ENCODE data around the gene PDK3.

PDK3 gene

DNA sequence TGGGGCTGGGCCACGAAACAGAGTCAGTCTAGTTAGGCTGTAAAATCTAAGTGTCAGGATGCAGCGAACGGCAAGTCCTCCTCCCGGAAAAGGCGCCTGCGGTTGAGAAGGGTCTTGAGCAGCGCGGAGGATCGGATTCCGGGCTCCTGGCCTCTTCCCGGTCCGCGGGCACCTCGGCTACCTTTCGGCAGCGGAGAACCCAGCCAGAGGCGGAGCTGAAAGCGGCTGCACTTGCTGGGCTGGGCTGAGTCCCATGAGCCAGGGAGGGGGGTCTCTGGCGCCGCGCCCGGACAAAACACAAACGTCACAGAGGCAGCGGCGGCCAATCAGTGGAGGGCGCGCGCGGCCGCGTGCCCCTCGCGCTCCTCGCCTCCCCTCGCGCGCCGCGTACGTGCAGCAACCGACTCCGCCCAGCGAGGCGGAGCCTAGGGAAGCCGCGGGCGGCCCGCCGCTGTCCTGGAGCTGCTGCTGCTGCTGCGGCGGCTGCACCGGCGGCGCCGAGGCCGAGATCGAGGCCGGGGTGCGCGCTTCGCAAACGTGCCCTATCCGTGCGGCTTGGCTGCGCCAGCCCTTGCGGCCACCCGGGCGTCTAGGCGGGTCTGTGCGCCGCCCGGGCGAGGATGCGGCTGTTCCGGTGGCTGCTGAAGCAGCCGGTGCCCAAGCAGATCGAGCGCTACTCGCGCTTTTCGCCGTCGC is at the start of gene PDK3:
Gene PDK3, plus strand, starts transcription at position 451 of the 696 bp plus-strand sequence. Its CDS starts 170 bp downstream, at position 621.
- DNase-seq: peak; percentile 93

DNA sequence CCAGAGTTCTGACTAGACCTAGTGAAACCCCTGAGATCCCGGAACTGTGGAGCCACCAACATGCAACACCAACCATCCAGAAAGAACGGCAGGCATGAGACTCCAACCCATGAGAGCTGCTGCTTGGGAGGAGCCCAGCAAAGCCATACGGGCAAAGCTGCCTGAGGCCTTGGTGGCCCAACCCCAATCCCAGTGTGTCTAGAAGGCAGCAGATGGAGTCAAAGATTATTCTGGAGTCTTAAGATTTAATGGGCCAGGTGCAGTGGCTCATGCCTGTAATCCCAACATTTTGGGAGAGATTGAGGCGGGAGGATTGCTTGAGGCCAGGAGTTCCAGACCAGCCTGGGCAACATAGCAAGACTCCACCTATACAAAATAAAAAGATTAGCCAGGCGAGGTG is 49.2 kb upstream of the PDK3 start:
- no peak for DNase-seq

DNA sequence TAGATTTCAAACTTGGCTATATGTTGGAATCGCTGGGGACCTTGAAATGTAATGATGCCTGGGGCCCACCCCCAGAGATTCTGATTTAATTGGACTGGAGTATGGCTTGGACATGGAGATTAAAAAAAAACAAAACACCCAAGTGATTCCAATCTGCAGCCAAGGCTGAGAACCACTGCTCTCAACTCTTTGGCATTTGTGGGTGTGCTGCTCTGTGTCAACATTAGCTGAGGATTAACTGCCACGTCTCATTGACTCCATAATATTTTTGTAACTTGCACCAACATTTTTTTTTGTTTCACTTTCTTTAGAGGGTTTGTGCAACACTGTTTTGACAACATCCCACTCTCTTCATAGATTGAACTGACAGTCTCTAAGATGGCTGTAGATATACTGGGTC is 41.1 kb upstream of the PDK3 start:
- no peak for DNase-seq

DNA sequence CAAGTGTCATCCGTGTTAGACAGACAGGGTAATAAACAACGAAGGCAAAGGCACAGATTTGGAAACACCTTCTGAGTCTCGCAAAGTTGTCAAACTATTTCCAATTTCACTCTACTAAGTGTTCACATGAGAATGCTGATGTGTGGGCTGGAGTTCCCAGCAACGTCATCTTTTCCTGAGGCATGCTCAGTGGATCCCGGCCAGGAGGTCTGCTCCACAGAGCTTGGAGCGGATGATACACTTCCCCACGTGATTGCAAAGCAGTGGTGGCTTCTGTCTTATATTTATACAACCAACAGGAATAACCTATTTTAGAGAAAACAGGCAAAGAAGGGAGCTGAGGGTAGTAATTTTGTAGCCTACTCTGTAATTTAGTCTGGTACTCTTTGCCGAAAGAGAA is 40.1 kb upstream of the PDK3 start:
- DNase-seq: peak; percentile 80

DNA sequence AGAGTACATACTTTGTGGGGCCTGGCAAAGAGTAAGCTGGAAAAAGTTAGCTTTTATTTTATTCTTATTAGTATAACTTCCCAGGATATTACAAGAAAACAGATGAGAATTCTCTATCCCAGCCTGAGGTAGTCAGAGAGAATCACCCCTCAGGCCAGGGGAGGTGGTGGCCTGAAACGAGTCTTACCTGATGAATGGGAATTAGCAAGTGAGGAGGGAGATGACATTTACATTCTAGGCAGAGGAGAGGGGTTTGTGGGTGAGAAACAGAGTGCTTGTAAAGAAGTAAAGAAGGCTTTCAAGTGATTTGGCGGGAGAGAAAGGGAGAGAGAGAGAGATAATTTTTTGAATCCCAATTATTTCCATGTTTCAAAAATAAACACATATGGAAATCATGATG is 39.3 kb upstream of the PDK3 start:
- no peak for DNase-seq

DNA sequence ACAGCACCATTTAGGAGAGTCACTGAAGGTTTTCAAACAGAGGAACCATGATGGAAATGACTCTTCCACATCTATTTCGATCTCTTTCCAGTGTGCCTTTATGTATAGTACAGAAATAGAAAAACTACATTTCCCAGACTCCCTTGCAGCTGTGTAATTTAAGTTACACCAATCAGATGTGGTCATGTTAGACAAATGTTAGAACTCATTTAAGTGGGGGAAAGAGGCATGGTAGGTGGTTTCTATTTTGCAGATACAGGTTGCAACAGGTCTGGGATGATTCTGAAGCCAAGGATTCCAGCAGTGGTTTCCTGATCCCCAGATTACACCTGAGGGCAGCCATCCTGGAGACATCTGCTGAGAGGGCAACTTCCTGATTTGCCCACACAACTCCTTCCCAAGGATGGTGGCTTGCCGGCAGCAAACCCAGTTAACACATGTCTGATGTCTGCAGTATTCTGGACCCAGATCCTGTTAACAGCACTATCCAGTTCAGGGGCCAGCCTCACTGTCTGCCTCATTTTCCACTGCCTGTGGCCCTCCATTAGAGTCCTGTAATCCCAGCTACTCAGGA is 38.7 kb upstream of the PDK3 start:
- no peak for DNase-seq

DNA sequence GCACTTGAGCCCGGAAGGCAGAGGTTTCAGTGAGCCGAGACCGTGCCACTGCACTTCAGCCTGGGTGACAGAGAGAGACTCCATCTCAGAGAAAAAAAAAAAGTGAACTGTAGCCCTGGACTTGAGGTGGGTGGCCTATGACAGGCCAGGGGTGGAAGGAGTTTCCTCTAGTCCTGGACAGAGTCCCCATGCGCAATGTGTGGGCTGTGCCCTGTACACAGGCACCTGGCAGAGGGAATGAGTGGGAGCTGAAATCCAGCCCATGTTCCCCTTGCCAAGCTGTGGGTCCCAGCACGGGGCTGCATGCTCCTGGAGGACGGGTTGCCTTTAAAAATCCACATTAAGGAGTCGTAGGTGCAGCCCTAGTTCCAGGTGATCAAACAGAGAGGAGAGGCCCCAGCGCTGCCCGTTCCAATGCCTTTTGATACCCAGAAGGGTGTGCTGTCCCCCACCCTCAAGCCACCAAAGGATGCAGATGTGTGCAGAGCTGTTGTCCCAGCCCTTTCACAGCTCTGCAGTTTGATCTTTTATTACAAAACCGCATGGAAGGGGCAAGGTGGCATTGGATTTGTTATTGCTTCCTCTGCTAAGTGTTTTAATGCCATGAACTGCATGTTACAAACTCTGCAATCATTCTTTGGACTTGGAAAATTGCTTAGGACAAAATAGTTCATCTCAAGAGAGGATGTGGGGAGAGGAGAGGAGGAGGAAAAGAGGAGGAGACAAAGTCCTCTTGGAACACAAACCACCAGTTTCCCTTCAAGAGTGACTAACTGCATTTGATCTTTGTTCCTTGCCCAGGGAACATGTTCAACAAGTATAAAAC is 38.0 kb upstream of the PDK3 start:
- no peak for DNase-seq

DNA sequence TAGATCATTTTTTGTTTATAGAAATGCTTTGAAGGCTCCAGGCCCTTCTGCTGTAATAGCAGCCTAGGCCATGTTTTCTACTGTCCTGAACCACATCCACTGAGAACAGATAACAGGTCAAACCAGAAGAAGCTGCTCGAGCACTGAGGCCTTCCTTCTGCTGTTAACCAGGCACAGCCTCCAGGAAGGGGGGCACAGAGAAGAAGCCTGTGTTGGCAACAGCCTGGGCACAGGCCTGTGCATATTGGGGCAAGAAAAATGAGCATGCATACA is 37.4 kb upstream of the PDK3 start:
- DNase-seq: no peak

DNA sequence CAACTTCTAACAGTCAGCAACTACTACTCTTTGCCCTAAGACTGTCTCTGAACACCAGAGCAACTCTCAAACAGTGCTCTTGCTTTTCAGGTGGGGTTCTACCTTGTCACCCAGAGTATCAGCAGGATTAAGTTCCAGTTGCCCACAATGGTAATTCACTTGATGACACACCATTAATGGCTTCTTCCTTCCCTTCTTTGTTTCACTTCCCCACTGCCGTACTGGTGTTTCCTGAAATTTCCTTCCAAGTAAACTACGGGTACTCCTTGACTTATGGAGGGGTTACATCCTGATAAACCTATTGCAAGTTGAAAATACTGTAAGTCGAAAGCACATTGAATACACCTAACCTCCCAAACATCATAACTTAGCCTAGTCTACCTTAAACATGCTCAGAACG is 36.6 kb upstream of the PDK3 start:
- no peak for DNase-seq

DNA sequence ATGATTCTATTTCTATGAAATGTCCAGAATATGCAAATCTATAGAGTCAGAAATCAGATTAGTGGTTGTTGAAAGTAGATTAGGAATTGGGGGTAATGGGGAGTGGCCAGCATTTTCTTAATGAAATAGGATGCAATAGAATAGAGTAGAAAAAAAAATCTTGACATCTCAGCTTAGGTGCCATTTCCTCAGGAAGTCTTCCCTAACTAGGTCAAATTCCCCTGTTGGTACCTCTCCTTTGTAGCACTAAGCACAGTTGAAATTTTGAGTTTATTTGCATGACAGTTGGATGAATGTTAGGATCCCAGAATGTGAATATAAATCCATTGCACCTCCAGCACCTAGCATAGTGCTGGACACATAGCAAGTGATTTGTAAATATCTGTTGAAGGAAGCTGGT is 30.0 kb upstream of the PDK3 start:
- DNase-seq: no peak

DNA sequence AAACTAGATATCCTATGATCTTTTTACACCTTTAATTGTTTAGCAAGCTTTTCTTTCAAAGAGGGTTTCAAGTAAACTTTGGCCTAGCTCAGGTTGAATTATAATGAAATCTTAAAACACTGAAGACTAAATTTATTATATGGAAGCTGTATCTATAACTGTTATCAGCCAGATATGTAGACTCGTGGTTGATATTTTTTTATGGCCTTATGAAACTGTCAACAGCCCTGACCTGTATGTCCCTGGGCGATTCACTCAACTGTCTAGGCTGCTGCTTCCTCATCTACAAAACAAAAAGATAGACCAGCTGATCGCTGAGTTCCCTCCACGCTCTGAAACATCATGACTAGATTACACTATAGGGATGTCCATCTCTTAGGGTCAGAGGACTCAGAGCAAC is 21.2 kb upstream of the PDK3 start:
- DNase-seq: no peak

DNA sequence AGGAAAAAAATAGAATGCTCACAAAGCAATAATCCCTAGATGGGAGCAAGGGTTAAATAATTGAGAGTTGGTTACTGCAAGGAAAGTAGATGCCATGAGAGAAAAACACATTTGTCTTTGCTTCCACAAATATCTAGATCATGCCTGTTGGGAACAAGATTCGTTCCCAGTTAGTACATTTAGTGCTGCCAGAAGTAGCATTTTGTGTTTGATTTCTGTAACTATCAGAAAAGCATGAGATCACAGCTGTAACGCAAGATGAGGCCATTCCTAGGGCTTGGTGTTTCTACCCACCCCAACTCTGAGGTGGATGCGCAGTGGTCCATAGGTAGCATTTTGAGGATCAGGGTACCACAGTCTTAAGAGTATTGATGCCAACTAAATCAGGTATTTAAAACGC is 20.4 kb upstream of the PDK3 start:
- DNase-seq: no peak

DNA sequence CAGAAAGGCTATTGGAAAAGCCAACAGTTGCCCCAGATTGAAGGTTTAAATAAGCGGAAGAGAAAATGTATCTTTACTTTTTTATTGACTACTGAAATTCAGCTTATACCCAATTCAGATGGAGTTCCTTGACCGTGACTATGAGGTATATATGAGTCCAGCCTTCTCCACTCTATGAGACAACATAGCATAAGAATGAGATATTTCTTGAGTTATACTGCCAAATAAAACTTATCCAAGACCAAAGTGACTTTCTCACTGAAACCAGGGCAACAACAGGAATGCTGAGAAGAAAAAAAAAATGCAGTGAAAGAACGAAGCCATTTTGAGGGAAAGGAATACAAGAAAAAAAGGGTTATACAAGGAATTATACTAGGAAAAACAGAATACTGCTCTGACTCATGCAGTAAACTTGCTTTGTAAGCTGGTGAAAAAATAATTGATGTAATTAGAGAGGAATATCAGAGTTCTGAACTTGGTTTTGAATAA is 16.3 kb upstream of the PDK3 start:
- DNase-seq: no peak

DNA sequence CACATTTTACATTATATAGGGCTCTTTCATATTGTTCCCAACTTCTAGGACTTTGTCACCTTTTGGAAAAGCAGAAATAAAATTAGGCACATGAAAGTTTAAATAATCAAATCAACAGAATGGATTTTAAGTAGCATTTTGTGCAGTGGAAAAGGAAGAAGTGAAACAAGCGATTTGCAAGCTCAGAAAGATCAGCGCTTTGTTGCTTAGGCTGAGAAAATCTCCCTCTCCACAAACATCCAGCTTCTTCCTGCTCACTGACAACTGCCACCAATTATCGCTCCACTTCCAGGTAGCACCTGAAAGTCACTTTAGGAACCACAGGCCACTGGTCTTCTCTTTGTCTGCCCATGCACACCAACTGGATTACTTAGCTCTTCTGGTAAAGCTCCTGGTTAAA is 2.0 kb upstream of the PDK3 start:
- DNase-seq: no peak

DNA sequence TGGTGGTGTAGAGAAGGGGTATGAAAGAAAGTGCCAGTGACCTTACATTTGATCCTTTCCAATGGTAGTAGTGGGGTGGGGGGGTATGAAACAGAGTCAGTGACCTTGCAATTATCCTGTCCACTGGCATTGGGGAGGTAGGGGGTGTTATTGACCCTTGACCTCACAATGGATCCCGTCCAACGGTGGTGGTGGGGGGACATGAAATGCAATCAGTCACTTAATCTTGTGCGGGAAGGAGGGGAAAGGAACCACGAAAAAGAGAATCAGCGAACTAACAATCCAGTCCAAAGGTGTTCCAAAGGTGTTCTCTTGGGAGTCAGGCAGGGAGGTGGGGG is 619 bp upstream of the PDK3 start:
- DNase-seq: no peak

DNA sequence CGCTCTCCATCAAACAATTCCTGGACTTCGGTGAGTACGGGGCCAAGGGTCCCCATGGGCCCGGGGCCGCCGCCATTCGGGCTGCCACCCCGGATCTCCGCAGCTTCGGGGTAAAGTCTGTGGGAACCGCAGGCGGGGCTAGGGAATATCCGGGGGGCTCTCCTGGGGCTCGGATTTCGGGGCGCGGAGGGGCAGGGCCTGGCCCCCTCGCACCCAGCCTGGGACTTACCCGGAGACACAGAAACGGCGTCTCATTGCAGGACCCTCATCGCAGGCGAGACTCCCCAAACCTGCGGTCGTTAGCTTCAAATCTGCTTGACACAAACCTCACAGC is 413 bp downstream of the PDK3 start:
- DNase-seq: no peak

DNA sequence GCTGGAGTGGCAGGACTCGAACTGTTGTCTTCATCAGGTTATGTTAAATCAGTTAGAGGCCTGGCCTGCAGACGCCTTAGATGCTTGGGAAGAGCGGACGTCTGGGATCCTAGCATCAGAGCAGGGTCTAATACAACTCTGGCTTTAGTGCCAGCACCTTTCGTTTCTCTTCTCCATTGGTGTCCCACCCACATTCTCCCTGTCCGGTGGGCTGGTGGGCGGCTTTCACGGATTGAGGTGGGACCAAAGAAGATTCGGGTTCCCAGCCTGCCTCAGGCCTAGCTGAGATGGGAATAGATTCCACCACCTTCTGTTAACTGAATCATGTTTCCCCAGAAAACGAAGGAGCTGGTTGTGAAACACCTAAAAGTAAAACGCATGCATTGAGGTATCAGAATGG is 939 bp downstream of the PDK3 start:
- DNase-seq: no peak

DNA sequence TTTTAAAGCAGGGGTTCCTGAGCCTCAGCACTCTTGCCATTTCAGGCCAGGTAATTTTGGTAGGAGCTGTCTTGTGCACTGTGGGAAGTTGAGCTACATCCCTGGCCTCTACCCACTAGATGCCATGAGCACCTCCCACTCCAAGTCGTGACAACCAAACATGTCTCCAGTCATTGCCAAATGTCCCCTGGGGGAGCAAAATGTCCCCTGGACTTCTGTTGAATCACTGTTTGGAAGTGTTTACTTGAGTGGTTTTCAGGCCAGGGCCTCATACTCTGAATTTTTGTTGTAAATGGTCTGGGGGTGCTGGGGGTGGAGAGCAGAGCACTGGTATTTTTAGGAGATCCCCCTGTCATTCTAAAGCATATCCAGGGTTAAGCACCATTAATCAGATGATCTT is 3.2 kb downstream of the PDK3 start:
- DNase-seq: no peak

DNA sequence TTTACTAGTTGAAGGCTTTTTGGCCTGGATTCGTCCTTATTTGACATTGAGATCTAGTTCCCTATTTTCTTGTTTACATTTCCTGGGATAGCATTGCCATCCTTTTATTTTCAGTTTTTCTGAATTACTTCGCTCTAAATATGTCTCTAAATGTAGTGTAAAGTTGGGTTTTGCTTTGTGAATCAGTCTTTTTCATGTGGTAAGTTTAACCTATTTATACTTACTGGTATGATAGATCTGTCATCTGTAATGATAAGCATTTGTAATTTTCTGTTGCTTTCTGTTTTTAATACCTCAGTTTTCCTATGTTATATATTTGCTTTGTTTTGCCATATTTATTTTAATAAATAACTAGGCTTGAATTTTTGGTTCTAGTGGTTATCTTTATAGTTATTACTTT is 6.7 kb downstream of the PDK3 start:
- DNase-seq: no peak

DNA sequence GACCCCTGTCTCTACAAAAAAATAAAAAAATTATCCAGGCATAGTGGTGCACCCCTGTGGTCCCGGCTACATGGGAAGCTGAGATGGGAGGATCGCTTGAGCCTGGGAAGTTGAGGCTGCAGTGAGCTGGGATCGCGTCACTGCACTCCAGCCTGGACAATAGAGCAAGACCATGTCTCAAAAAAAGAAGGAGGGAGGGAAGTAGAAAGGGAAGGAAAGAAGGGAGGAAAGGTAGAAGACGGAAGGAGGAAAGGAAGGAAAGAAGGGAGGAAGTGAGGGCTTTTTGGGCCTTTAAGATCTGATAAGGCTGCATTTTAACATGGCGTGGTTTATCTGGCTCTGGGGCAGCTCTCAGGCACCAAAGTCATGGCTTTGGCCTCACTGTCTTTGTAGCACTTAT is 10.4 kb downstream of the PDK3 start:
- no peak for DNase-seq

DNA sequence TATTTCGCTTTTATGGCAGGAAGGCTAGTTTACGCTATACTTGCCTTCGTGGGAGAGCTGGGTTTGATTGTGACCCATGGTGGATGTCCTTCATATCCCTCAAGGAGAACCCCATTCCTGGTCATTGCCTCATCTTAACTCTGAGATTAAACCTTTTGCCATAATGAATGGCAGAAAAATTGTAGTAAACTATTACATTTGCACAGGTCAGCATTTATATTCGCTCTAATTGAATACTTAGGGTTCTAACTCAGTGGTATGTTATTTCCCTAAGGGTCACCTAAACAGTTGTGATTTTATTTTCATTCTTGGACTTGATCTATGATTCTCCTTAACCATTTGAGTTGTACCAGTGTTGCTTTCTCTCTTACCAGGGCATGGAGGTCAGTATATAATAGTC is 13.4 kb downstream of the PDK3 start:
- no peak for DNase-seq

DNA sequence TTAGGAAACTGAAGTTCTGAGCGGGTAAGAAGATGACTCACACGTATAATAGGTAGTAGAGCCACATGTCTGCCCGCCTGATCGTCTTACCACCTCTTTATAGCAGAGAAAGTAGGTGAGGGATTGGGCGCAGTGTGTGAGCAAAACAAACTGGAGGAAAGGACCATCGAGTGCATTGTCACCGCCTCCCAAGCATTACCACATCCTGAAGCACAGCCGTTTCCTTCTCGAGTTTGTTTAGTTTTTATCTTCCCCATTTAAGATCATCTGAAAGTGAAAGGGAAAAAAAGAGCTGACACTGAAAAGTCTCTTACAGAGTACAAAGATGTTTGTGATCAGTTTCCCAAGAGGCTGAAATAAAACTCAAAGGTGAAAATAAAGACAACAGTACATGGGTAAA is 14.8 kb downstream of the PDK3 start:
- DNase-seq: peak; percentile 28

DNA sequence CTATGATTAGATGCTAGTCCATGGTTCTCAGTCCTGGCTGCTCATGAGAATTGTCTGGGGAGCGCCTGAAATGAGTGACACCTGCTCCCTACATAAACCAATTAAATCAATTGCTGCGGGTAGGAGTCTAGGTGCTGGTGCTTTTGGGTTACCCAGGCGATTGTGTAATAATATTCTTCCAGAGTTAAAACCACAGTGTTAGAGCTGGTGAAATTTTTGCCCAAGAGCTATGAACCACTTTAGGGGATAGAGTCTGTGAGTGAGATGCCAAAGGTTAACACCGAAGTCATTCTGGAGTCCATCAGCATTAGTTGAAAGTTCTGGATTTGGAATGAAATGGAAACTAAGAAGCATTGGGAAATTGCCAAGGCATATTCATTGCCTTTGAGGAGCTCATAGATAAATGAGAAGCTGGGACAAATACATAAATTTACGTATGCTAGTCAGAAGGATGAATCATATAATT is 15.3 kb downstream of the PDK3 start:
- DNase-seq: no peak

DNA sequence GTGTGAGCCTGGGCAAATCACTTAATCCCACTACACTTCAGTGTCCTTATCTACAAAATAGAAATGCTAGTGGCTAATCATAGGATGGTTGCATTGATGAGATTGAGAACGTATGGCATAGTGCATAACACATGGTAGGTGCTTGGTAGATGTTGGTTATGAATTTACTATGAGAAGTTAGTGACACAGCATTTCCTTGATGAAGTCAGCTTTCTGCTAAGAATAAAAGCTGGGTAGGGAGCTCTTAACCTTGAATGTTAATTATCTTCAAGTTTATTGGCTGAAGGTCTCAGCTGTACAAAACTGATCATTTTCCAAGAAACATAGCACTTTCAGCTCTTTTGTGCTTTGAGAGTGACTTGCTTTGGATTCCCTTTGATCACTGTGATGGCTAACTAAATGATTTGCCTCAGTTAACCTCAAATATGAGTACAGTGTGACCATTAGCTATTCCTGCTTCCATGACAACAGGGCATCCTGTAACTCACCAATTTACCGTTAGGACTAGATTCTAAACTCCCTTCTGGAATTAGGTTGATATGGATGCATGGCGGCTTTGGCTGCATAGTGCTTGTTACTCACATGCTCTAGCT is 17.8 kb downstream of the PDK3 start:
- DNase-seq: no peak
